RKO (cell line): ENCODE measurements around the gene CATSPER4.

Experiments used
- DNase-seq: peaks from one replicate; pipeline ENCODE4 v3.0.0-alpha.2; 2016; ENCODE audit warnings: low spot score

CATSPER4 gene

DNA sequence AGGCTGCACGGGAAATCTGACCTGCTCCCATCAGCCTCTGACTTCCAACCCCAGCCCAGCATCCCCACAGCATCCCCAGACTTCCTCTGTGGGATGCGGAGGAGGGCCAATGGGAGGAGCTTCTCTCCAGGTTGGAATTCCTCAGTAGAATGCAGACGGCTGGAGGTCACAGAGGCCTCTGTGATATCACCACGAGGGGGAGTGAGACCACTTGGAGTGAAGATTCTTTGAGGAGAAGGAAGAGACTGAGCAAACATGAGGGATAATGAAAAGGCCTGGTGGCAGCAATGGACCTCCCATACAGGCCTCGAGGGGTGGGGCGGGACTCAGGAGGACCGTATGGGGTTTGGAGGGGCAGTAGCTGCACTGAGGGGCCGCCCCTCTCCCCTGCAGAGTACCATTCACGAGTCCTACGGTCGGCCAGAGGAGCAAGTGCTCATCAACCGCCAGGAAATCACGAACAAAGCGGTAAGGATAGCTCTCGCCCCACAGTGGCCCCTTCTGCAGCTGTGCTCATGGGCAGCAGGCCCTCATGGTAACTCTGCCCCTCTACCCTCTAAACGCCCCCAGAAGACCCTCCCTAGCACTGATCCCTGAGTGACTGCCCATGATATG is at the start of gene CATSPER4:
TSS of gene CATSPER4 (plus strand) at position 230 of the 615 bp plus-strand sequence. CDS start at position 256, 26 bp downstream.
- no peak for DNase-seq

DNA sequence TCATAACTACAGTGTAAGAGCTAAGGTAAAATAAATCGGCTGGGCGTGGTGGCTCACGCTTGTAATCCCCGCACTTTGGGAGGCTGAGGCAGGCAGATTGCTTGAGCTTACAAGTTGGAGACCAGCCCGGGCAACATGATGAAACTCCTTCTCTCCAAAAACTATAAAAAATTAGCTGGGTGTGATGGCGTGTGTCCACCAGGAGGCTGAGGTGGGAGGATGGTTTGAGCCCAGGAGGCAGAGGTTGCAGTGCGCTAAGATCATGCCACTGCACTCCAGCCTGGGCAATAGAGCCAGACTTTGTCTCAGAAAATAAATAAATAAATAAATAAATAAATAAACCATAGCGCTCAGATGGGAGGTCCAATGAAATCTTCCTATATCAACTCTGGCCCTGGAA is 48.2 kb upstream of the CATSPER4 start:
- no peak for DNase-seq

- peak; percentile 83 for DNase-seq
Measured at GRCh38 chr1:26145041-26145959, 45.1 kb upstream of the CATSPER4 start.

DNA sequence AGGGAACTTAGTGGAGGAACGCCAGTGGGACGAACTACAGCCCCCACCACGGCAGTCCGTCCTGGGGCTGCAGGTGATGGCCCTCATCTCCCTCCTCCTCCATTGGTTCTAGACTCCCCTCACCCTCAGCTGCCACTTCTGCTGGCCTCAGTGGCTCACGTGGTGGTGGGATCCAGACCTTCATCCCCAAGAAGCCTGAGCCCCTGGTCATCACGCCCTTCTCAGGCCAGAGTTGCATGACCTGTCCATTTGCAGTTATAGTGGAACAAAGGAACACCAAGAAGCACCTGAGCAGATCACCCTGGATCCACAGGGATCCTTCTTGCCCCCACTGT is 44.5 kb upstream of the CATSPER4 start:
- DNase-seq = no peak

DNA sequence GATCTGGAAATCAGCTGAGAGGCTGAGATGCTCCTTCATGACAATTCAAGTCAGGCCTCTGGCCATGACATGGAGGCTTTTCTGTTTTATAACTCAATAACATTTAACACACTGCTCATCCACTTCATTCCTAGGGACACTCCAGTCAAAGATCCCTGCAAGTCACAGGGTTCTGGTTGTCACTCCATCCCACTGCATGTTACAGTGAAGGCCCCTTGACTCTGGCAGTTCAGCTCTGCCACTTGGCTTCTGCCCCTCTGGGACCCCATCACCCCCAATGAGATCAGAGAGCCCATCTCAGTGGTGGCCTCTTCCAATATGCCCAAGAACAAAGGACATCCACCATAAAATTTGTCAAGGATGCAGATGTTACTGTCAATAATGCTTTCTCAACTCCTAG is 41.5 kb upstream of the CATSPER4 start:
- no peak for DNase-seq

DNA sequence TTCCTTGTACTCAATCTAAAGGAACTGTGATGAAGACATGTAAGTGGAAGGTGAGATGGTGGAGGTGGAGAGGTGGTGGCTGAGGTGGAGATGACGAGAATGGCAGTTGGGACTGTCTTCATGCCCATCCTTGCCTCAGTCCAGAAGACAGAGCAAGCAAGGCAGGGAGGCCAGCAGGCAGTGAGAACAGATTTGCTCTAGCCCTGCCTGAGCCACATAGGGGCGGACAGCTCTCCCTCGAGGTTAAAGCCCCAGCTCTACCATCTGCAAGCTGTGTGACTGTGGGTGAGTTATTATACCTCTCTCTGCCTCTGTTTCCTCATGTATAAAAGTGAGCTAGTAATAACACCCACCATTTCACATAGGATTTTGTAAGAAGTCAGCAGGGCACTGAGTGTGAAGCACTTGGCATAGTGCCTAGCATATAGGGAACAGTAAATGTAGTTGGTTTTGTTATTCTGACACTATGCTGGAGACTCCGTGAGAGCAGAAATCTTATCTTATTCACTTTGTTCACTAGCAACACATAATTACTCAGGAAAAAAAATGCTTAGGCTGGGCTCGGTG is 36.4 kb upstream of the CATSPER4 start:
- no peak for DNase-seq

GRCh38 chr1:26154750-26155149 is 35.7 kb upstream of the CATSPER4 start:
- no peak for DNase-seq

DNA sequence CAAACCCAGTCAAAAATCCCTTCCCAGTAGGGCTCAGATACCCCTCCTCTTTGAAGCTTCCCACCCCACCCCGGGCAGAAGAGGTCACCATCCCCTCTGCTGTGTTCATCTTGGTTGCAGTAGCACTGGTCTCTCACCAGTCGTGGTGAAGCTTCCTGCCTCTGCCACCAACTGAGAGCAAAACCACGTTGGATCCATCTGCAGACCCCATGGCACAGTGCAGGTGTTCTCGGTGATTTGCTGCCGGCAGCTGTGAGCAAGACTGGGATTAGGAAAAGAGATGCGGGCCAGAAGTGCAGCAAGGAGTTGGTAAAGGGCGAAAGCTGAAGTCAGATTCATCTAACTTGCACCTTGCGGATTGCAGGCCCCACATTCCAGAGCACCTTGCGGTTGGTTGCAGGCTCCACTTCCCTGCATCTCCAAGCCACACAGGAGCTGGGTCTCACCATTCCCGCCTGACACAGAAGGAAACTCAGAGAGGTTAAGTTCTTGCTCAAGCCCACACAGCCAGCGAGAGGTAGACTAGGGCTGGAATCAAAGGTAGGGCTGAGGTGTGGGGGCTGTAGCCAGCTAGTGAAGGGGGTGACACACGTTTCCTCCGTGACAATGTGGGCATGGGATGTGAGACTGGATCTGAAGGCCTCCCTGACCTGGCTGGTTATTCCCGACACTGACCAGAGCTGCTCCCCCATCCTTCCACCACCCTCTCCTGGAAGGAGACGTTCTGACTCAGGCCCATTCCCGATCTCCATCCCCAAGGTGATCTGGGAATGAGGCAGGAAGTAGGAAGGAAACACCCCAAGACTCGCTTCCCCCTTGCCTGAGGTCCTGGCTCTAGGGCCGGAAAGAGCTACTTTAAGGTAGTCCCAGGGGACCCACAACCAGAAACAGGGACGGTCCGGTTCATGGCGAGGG is 34.8 kb upstream of the CATSPER4 start:
- no peak for DNase-seq

- no peak for DNase-seq
Measured at GRCh38 chr1:26156285-26157038, 33.9 kb upstream of the CATSPER4 start.

DNA sequence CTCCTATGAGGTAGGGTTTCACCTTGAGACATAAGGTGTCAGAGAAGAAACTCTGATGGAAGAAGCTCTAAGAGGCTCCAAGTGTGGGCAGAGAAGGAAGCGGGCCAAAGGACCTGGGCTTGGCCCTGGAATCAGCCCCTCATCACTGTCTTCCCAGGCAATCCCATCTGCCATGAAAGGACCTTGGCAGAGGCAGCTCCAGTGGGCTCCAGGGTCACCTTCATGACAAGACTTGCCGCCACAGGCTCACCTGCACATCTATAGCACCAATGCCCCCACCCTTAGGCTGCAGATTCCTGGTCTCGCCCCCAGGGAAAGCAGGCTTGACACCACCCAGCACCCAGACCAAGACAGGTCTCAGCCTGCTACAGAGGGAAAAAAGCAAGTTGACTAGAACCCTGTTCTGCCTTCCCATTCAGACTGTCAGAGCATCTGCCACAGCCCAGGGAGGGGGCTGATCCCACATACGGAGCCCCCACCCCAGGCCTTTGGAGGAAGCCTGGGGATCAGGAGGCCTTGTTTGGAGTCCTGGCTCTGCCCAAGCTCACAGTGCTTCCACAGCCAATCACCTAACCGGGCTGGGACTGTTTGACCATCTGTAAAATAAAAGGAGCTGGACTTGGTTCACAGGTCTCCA is 32.0 kb upstream of the CATSPER4 start:
- DNase-seq = no peak

DNA sequence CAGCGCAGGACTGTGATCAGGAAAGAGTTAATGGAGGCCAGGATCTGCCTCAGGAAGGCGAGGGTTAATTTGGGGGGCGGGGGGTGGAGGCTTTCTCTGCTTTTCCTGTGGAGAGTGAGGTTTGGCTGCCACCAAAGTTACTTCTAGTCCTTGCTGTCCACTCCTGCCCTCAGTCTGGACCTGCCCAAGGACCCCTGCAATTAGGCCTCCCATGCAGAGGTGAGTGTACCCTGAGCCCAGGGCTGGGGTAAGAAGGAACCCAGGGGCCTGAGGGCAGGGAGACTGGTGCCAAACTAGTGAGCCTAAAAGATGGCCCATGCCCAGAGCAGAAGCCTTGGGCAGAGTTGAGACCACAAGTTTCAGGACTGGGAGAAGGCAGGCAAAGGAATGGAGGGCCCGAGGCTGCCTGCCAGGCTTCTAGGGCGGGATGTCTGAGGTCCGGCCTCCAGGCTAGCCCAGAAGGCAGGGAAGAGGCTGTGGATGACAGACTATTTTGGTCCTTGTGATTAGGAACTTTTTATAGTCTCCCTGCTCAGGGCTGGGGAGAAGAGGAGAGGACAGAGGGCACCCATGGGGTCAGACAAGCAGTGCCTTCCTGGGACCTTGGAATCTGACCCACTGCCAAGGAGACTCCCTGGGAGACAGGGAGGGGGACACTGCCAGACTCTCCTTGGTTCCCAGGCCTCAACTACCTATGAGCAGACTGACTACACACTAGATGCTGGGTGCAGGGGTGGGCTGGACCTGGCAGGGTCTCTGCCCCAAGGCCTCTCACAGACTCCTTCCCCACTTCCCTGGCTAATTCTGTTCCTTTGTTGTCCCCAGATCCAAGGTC is 31.3 kb upstream of the CATSPER4 start, which contains the start of gene FAM110D:
TSS of gene FAM110D (plus strand) at position 172 of the 835 bp plus-strand sequence. CDS start 2,213 bp downstream, outside the sequence.
- DNase-seq = no peak

GRCh38 chr1:26159743-26160039 is 30.7 kb upstream of the CATSPER4 start:
- DNase-seq = no peak

DNA sequence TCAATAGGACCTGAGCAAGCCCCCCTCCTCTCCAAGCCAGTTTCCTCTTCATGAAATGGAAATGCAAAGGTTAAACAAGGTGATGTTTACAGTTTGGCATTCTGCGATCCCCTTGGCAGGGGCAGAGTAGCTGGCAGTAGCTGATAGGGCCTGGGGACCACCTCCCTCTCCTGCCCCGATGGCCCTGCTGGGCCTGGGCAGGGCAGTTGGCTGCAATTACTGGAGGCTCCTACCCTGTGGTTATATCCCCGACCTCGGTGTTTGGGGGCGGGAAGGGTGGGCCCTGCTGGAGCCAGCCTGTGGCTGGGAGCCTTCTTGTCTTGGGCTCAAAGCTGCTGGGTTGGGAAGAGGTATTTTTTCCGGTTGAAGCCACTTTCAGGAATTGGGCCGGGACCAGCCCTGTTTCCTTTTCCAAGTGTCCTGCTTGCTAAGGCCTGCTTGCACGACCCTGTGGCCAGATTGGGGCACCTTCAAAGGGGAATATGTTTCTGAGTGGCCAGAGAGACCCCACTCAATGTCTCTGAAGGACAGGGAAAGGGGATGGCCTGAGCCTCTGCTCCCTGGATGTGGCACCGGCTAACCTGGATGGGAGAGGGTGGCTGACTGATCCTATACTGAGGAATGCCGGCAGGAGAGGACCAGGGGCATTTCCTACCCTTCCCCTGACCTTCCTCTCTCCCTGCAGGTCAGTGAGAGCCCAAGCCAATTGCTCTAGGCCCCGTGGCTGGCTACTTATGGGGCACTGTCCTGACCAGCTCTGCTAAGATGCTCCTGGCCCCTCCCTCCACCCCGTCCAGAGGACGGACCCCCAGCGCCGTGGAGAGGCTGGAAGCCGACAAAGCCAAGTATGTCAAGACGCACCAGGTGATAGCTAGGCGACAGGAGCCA is 29.6 kb upstream of the CATSPER4 start:
- DNase-seq = no peak

DNA sequence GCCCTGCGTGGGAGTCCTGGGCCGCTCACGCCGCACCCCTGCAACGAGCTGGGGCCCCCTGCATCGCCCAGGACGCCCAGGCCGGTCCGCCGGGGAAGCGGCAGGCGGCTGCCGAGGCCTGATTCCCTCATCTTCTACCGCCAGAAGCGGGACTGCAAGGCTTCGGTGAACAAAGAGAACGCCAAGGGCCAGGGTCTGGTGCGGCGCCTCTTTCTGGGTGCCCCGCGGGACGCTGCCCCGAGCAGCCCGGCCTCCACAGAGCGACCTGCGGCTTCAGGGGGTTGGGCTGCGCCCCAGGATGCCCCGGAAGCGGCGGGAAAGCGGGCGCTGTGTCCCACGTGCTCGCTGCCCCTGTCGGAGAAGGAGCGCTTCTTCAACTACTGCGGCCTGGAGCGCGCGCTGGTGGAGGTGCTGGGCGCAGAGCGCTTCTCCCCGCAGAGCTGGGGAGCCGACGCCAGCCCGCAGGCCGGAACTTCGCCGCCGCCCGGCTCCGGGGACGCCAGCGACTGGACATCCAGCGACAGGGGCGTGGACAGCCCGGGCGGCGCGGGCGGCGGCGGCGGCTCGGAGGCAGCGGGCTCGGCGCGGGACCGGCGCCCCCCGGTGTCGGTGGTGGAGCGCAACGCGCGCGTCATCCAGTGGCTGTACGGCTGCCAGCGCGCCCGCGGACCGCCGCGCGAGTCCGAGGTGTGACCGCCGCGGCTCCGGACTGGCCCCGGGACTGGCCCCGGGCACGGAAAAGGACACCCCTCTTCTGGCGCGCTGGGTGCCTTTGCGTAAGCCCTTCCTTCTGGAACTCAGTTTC is 28.8 kb upstream of the CATSPER4 start:
- DNase-seq = peak; percentile 60

DNA sequence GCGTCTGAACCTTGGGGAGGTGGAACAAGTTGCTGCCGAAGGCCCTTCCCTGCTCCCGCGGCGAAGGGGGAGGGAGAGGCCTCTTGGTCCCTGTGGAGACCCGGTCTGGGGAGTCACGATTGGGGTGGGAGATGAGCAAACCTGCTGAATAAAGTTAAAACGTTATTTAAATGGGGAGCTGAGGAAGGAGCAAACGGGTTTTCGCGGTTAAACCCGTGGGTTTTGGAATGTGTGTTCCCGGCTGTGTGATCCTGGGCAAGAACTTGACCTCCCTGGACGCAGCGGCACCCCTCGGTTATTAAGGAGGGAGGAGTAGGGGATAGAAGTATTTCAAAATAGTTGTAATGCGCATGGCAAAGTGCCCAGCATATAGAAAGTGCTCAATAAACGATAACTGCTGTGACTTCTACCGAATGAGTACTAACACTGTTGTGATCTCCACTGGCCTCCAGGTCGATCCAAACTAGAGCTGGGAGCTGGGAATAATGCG is 28.1 kb upstream of the CATSPER4 start:
- peak; percentile 53 for DNase-seq

- no peak for DNase-seq
Measured at GRCh38 chr1:26163684-26164035, 26.7 kb upstream of the CATSPER4 start.

GRCh38 chr1:26164036-26164860 is 26.2 kb upstream of the CATSPER4 start:
- DNase-seq = peak; percentile 56
